GM21515 (cell line): Measurements from ENCODE around the gene LRRC14B.
"Not testable (repeated sequence)": the region's sequence is repeated elsewhere in the genome, so short reads cannot be mapped to it uniquely, and the experiment has no call there.

Experiments
- ATAC-seq: cut with Tn5 transposase; IDR thresholded peaks from one replicate; pipeline ENCODE4 v1.9.1; 2021; ENCODE audit not compliant: unreplicated experiment

The LRRC14B gene

DNA sequence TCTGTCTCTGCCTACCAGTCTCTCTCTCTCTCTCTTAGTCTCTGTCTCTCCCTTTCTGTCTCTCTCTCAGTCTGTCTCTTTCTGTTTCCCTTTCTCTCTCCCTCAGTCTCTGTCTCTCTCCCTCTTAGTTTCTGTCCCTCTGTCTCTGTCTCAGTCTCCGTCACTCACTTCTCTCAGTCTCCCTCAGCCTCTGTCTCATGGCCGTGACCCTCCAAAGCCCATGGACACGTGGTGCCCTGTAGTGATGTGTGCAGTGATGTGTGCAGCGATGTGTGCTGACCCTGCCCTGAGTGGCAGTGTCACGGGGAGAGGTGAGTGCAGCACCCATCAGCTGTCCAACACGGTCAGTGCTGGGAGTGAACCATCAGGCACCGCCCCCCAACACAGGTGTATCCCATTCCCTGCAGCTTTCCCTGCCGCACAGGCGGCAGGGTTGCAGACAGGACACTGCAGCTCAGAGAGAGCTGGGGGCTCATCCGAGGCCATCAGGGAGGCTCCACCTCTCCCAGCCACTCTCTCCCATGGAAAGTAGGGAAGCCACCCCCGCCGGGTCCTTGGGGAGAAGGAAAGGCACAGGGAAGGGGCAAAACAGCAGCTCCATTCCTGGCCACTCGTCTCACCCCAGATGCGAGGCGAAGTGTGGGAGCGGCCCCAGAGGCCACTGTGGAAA, 794 bp upstream of the LRRC14B start:
- ATAC-seq, result no peak

DNA sequence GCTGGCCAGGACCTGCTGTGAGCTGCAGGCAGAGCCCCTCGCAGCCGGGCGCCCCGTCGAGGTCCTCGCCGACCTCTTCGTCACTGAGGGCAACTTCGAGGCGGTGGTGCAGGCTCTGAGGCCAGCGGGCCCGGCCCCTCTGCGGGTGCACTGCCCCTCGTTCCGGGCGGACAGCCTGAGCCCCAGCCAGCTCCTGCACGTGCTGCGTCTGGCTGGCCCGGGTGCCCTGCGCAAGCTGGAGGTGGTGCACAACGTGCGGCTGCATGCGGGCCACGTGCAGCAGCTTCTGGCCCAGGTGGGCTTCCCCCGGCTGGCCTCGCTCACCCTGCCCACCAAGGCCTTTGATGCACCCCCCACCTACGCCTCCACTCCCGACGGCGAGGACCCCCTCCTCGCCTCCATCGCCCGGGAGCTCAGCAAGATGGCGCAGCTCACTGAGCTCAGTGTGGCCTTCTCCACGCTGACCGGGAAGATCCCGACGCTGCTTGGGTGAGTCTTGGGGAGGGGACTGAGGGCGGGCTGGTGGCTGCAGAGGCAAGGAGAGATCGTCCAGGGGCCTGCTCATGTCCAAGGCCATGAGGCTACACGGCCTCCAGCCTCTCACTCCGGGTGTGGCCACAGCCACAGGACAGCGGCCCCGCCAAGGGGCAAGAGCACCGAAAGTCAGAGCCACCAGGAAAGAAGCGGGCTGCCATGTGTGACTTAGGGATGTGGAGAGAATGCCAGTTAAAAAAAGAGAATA, 825 bp downstream of the LRRC14B start:
- ATAC-seq, result no peak

DNA sequence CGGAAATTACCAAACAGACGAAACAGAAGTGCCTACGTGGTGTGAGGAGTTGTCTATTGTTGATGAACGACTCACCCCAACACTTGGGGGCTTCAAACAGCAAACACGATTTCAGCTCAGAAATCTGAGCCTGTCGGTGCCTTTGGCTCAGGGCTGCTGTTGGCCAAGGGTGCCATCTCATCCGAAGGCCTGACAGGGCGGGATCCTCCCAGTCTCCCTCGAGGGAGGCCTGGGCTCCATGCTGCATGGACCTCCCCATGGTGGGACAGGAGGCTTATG, 1.3 kb downstream of the LRRC14B start:
- ATAC-seq, result no peak

GRCh38 chr5:192970-193831, 1.9 kb downstream of the LRRC14B start:
- ATAC-seq, result no peak

- no peak for ATAC-seq
Observed at GRCh38 chr5:194102-194501, 2.8 kb downstream of the LRRC14B start.

GRCh38 chr5:194603-195209, 3.4 kb downstream of the LRRC14B start:
- no peak for ATAC-seq

DNA sequence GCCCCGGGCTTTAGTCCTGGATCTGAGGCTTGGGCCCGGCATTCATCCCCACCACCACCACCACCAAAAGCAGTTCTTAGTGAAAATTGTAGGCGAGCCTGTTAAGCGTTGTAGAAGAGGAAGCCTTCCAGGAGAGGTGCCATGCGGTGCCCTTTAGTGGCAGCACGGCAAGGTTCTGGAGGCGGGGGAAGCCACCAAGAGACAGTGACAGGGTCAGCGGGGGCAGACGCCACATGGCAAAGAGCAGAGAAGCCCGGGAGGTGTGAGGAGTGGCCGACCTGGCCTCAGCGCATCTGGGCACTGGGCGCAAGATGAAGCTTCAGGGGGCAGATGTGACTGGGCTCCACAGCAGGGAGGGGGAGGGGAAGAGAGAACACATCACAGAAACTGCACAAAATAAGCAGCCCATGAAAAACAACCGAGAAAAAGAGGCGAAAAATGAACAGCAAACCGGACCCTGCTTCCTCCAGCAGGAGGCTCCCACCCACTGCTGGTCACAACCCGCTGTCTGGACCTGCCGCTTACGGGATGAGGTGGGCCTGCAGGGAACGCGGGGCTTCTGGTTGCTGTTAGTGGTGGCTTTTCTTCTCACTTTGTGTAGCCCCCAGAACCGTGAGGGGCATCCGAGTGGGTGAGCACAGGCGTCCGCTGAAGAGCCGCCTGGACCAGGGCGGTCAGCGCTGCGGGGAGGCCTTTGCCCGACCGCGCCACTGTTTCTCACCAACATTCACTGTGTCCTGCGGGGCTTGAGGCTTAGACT, 4.3 kb downstream of the LRRC14B start:
- no peak for ATAC-seq

GRCh38 chr5:196350-196749, 5.1 kb downstream of the LRRC14B start:
- no peak for ATAC-seq

DNA sequence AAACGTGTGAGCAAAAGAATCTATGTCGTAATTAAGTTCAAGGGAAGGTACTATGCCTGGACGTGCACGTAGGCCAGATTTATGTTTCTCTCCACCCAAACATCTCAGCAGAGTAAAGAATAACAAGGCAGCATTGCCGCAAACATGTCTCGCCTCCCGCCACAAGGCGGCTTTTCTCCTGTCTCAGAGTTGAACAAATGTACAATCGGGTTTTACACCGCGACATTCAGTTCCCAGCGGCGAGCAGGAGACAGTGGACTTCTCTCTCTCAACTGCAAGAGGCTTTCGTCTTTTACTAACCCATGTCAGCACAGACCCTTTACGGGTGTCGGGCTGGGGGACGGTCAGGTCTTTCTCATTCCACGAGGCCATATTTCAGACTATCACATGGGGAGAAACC, 5.7 kb downstream of the LRRC14B start:
- not testable (repeated sequence) for ATAC-seq

GRCh38 chr5:197892-198489, 6.7 kb downstream of the LRRC14B start:
- ATAC-seq, result no peak

- no peak for ATAC-seq
Observed at GRCh38 chr5:198516-199196, 7.4 kb downstream of the LRRC14B start.

DNA sequence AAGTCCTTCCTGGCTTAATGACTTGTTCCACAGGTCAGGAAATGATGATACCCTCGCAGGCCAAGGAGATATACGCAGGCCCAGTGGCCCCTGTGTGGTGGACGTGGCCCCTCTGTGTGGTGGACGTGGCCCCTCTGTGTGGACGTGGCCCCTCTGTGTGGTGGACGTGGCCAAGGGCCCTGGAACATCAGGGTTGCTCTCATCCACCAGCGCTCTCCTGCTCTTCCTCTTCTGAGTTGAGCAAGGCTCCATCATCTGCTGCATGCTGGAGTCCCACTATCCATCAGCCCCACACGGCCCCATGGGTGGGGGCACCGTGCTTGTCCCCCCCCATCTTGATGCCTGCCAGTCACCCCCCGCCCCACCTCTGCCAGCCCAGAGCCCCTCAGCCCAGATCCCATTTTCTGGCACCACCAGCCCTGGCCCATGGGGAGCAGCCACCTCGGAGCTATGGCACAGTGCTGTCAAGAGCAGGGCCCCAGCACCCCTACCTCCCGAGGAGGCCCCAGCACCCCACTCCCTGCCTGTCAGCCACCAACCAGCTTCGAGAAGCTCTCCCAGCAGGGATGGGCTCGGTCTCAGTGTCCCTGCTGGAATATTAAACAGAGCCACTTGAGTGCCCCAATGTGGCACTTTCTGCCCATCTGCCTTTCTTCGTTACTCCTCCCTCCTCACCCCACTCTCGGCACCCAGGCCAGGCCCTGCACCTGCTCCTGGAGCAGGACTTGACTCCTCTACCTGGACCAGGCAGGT, 8.1 kb downstream of the LRRC14B start:
- ATAC-seq, result no peak

DNA sequence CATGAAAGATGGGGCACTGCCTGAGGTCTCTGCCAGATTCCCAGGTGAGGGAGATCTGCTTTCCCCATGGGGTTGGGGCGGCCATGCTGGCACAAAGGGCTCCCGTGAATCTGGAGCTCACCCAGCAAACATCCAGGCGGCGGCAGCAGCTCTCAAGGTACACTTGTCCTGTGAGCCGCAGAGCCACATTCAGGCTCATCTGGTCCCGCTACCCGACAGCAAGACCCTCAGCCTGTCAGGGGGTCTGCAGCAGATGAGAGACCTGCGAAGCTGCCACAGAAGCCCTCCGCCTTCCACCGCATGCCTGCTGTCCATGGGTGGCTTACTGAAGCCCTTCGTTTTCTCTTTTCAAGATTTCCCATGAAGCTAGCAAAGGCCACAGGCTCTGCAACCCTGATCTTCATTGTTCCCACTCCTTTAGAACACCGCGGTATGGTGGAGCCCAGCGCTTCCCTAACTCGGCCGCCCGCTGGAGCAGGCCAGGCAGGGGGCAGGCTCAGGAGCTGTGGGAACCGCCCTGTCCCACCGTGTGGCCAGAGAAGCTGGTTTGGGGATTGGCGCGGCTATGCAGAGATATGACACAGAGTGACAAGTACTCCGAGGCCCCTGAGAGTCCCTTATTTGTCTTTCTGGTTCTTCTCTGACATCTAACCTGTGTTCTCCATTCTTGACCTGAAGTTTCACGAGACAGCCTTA, 8.8 kb downstream of the LRRC14B start:
- no peak for ATAC-seq

DNA sequence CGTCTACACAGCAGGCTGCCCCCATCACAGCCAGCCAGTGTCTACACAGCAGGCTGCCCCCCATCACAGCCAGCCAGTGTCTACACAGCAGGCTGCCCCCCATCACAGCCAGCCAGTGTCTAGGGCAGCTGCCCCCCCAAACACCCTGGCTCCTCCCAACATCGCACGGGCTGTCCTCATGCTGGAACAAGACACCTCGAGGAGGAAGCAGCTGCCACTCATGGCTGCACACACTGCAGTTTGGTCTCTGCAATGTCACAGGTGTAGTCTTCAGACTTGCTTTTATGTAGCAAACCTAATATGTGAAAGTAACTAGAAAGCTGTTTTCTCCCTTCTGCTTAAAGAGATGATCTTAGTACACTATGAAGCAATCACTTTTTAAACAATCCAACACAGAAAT, 9.7 kb downstream of the LRRC14B start:
- ATAC-seq, result no peak

GRCh38 chr5:201672-202071, 10.4 kb downstream of the LRRC14B start:
- ATAC-seq, result no peak

DNA sequence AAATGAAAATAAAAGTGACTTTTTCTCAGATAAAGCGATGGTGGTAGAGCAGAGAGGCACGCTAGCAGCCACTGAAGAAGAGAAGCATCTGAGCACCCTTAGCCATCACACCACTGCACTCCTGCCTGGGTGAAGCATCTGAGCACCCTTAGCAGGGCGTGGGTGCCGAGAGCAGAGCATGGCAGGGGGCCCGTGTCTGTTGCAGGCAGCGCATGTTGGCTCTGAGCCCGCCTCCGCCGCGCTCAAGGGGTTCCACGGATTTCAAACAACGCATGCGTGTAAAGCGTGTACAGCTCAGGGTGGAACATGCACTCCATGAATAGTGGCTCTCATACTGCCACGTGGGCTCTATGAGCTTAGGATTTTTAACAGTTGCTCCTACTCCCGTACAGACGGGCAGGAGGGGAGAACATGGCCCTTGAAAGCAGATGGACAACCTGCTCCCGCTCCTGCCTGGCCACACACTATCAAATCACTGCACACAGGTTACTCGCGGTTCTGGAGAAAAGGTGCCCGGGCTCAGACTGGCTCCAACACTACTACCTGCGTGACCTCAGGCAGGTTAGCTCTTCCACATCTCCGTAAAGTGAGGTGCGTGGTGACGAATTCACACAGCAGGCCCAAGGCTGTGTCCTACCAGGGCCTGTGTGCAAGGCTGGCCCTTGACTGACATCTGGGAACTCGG, 12.1 kb downstream of the LRRC14B start:
- ATAC-seq, result no peak

- no peak for ATAC-seq
Observed at GRCh38 chr5:204001-204400, 12.7 kb downstream of the LRRC14B start.

DNA sequence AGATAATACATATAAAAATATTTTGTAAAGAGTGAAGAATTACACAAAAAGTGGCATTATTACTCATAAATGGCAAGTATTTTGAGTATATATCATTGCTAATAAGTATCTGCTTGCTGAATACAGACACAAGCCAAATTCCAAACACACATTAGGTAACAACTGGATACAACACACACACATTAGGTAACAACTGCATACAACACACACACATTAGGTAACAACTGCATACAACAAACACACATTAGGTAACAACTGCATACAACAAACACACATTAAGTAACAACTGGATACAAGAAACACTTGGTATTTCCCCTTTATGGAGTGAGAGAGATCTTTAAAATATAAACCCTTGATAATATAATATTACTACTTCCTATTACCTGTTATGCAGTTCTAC, 13.2 kb downstream of the LRRC14B start:
- no peak for ATAC-seq
